PC-9 (cell line): ENCODE measurements around the gene MYMX.

Experiments
- CTCF ChIP-seq: fragments of 200-600 bp; sonication (generic); conservative IDR thresholded peaks from 2 replicates; pipeline ENCODE4 v1.6.1; 2017; ENCODE audit warnings: mixed run types, antibody characterized with exemption, mild to moderate bottlenecking, moderate library complexity
- EZH2 ChIP-seq: fragments of 200-600 bp; sonication (generic); IDR thresholded peaks from 2 replicates; pipeline ENCODE4 v1.8.0; 2017; ENCODE audit warnings: antibody characterized with exemption, low read depth

- TF ChIP-seq EZH2 (no peak), CTCF (no peak)
These were observed 40.0 kb downstream of the MYMX start for GRCh38 chr6:44256775-44257024.
